H1 (cell line): ENCODE results near the gene CPSF4L. TPM values are rescaled to one million over a fixed set of nuclear protein-coding genes. Genes with fewer than 3 reads are reported as not detected.

Experiments used
- CTCF ChIA-PET: fragments of 300-600 bp; sonication (Branson Sonifier 250); formaldehyde crosslinking; loops from one replicate; lab custom pipeline; 2021; ENCODE audit not compliant: partially characterized antibody; lab: Charles Lee
- POLR2A ChIA-PET: fragments of 300-600 bp; sonication (Branson Sonifier 250); formaldehyde crosslinking; loops from one replicate; lab custom pipeline; 2021; ENCODE audit warnings: inconsistent platforms; ENCODE audit not compliant: partially characterized antibody; lab: Charles Lee
- DNase-seq, 2 experiments: peaks; one replicate each; pipeline versions ENCODE4 v3.0.0 to v3.0.0-alpha.2; 2010 to 2022; ENCODE audit warnings: low spot score in 2 of 2, low read depth in 1 of 2, mixed read lengths in 1 of 2
- FAIRE-seq: peaks from 2 replicates; lab custom pipeline; 2011; peaks lifted over from hg19 to GRCh38; lab: Jason Lieb, UNC
- H2AFZ ChIP-seq: 2 replicates; pipeline ENCODE4 v1.8.1; 2012; ENCODE audit warnings: low read length, inconsistent platforms
- H2AK5ac ChIP-seq: 2 replicates; pipeline ENCODE4 v1.6.1; 2013; ENCODE audit warnings: low read depth, low read length
- H2BK120ac ChIP-seq: replicated peaks from 2 replicates; pipeline ENCODE3; 2013; ENCODE audit warnings: low read depth, low read length, inconsistent platforms
- H2BK12ac ChIP-seq: 2 replicates; pipeline ENCODE4 v1.6.1; 2013; ENCODE audit warnings: low read depth, low read length
- H2BK15ac ChIP-seq: 2 replicates; pipeline ENCODE4 v1.6.1; 2013; ENCODE audit warnings: low read length
- H2BK20ac ChIP-seq: 2 replicates; pipeline ENCODE4 v1.6.1; 2013; ENCODE audit warnings: low read length
- H2BK5ac ChIP-seq: 2 replicates; pipeline ENCODE4 v1.6.1; 2013; ENCODE audit warnings: low read depth, low read length
- H3K14ac ChIP-seq: 2 replicates; pipeline ENCODE4 v1.6.1; 2013; ENCODE audit warnings: inconsistent platforms; ENCODE audit not compliant: insufficient read length
- H3K18ac ChIP-seq: 2 replicates; pipeline ENCODE4 v1.6.1; 2013; ENCODE audit warnings: low read length; ENCODE audit errors: extremely low read depth
- H3K23ac ChIP-seq: 2 replicates; pipeline ENCODE4 v1.6.1; 2013; ENCODE audit warnings: inconsistent platforms; ENCODE audit not compliant: insufficient read length
- H3K23me2 ChIP-seq: 2 replicates; pipeline ENCODE4 v1.6.1; 2013; ENCODE audit warnings: low read depth, low read length
- H3K27ac ChIP-seq: 2 replicates; pipeline ENCODE4 v1.6.1; 2011; ENCODE audit warnings: low read depth, low read length, inconsistent platforms
- H3K27me3 ChIP-seq, 4 experiments: replicated peaks in 1 of 4; 1 replicate in 1 of 4; 2 replicates in 3 of 4; pipeline versions ENCODE4 v1.6.1 to v1.8.1; 2011 to 2013; ENCODE audit warnings: low read length in 3 of 4, mild to moderate bottlenecking in 3 of 4, inconsistent platforms in 2 of 4, mixed read lengths in 2 of 4, moderate library complexity in 1 of 4; ENCODE audit not compliant: control insufficient read depth in 3 of 4, insufficient read depth in 3 of 4; ENCODE audit errors: extremely low read depth in 1 of 4
- H3K36me3 ChIP-seq, 4 experiments: 2 replicates each; pipeline versions ENCODE4 v1.6.1 to v1.8.1; 2011 to 2013; ENCODE audit warnings: mild to moderate bottlenecking in 4 of 4, low read length in 3 of 4, moderate library complexity in 2 of 4, control low read depth in 1 of 4, inconsistent platforms in 1 of 4; ENCODE audit not compliant: insufficient read depth in 4 of 4, control insufficient read depth in 2 of 4
- H3K4ac ChIP-seq: replicated peaks from 2 replicates; pipeline ENCODE3; 2013; ENCODE audit warnings: low read length, low read depth, mixed read lengths, inconsistent platforms; ENCODE audit not compliant: insufficient read length
- H3K4me1 ChIP-seq, 4 experiments: replicated peaks in 1 of 4; 1 replicate in 1 of 4; 2 replicates in 3 of 4; pipeline versions ENCODE4 v1.6.1 to v1.8.1; 2011 to 2013; ENCODE audit warnings: low read length in 3 of 4, inconsistent platforms in 2 of 4, mixed read lengths in 1 of 4; ENCODE audit not compliant: insufficient read depth in 4 of 4, control insufficient read depth in 3 of 4
- H3K4me2 ChIP-seq, 2 experiments: 2 replicates each; pipeline versions ENCODE4 v1.6.1 to v1.8.1; 2011 to 2013; ENCODE audit warnings: low read depth in 2 of 2, low read length in 2 of 2, control low read depth in 1 of 2, inconsistent platforms in 1 of 2, mild to moderate bottlenecking in 1 of 2; ENCODE audit not compliant: insufficient read depth in 1 of 2
- H3K4me3 ChIP-seq, 4 experiments: fragments of 200-600, 300-600 bp in 1 of 4; sonication (generic), shearing (Covaris generic), sonication (Bioruptor Twin) in 1 of 4; 2 replicates each; pipeline versions ENCODE4 v1.5.1 to v1.8.1; 2011 to 2016; ENCODE audit warnings: low read length in 4 of 4, low read depth in 3 of 4, control low read depth in 2 of 4, inconsistent platforms in 2 of 4, mild to moderate bottlenecking in 2 of 4, mixed read lengths in 1 of 4, moderate library complexity in 1 of 4; ENCODE audit not compliant: insufficient read depth in 2 of 4; ENCODE audit errors: extremely low read depth in 1 of 4
- H3K56ac ChIP-seq: replicated peaks from 2 replicates; pipeline ENCODE3; 2013; ENCODE audit warnings: low read depth, mild to moderate bottlenecking, mixed read lengths, low read length, inconsistent platforms; ENCODE audit not compliant: insufficient read length
- H3K79me1 ChIP-seq: 2 replicates; pipeline ENCODE4 v1.6.1; 2013; ENCODE audit warnings: low read depth, low read length, control low read depth
- H3K79me2 ChIP-seq, 2 experiments: 2 replicates each; pipeline versions ENCODE4 v1.6.1 to v1.8.1; 2012 to 2013; ENCODE audit warnings: low read length in 2 of 2, mild to moderate bottlenecking in 2 of 2, inconsistent platforms in 1 of 2; ENCODE audit not compliant: insufficient read depth in 2 of 2, control insufficient read depth in 1 of 2
- H3K9ac ChIP-seq, 4 experiments: replicated peaks in 1 of 4; 1 replicate in 1 of 4; 2 replicates in 3 of 4; pipeline versions ENCODE4 v1.6.1 to v1.8.1; 2011 to 2013; ENCODE audit warnings: low read depth in 3 of 4, low read length in 3 of 4, control low read depth in 2 of 4, mild to moderate bottlenecking in 2 of 4, moderate library complexity in 2 of 4, inconsistent platforms in 1 of 4; ENCODE audit errors: extremely low read depth in 1 of 4
- H3K9me3 ChIP-seq, 2 experiments: 2 replicates each; pipeline versions ENCODE4 v1.6.1 to v1.8.1; 2012 to 2013; ENCODE audit warnings: mild to moderate bottlenecking in 2 of 2, moderate library complexity in 2 of 2, control low read depth in 1 of 2, inconsistent platforms in 1 of 2, low read depth in 1 of 2, low read length in 1 of 2, mixed read lengths in 1 of 2; ENCODE audit not compliant: insufficient read depth in 2 of 2
- H4K20me1 ChIP-seq, 2 experiments: replicated peaks in 1 of 2; 2 replicates each; pipeline versions ENCODE3 to v1.8.1; 2011 to 2013; ENCODE audit warnings: inconsistent platforms in 2 of 2, low read length in 2 of 2, mild to moderate bottlenecking in 1 of 2; ENCODE audit not compliant: insufficient read depth in 2 of 2, control insufficient read depth in 1 of 2
- H4K5ac ChIP-seq: 2 replicates; pipeline ENCODE4 v1.6.1; 2013; ENCODE audit warnings: low read length, low read depth, mixed read lengths, inconsistent platforms; ENCODE audit not compliant: insufficient read length
- H4K8ac ChIP-seq: 2 replicates; pipeline ENCODE4 v1.8.0; 2013; ENCODE audit warnings: mild to moderate bottlenecking, moderate library complexity, low read length, inconsistent platforms; ENCODE audit not compliant: insufficient read depth; ENCODE audit errors: extremely low read depth
- H4K91ac ChIP-seq: replicated peaks from 2 replicates; pipeline ENCODE3; 2013; ENCODE audit warnings: low read length, mixed read lengths, inconsistent platforms; ENCODE audit not compliant: insufficient read length
- ASH2L ChIP-seq: fragments of 200-600, 300-600 bp; sonication (generic); IDR thresholded peaks from one replicate; pipeline ENCODE4 v1.7.1; 2017; ENCODE audit warnings: low read length
- CTBP2 ChIP-seq: IDR thresholded peaks from 2 replicates; pipeline ENCODE4 v1.7.0; 2011; ENCODE audit warnings: borderline replicate concordance, mild to moderate bottlenecking, moderate library complexity, mixed read lengths, low read length; ENCODE audit not compliant: insufficient read depth, insufficient read length
- EGR1 ChIP-seq: IDR thresholded peaks from 2 replicates; pipeline ENCODE4 v1.6.1; 2011; ENCODE audit warnings: low read depth, low read length, borderline replicate concordance
- EP300 ChIP-seq, 2 experiments: IDR thresholded peaks; 1 replicate in 1 of 2; 2 replicates in 1 of 2; pipeline ENCODE4 v1.6.1; 2011 to 2012; ENCODE audit warnings: low read depth in 2 of 2, low read length in 2 of 2, mild to moderate bottlenecking in 2 of 2, borderline replicate concordance in 1 of 2, inconsistent platforms in 1 of 2, moderate library complexity in 1 of 2
- KDM1A ChIP-seq: fragments of 200-600, 300-600 bp; sonication (generic); IDR thresholded peaks from 2 replicates; pipeline ENCODE4 v1.7.1; 2016; ENCODE audit warnings: mild to moderate bottlenecking, low read length, borderline replicate concordance
- MAFK ChIP-seq: IDR thresholded peaks from 2 replicates; pipeline ENCODE4 v1.6.1; 2012; ENCODE audit warnings: low read depth, mild to moderate bottlenecking, improper control_type of control experiment, low read length
- NANOG ChIP-seq: IDR thresholded peaks from 2 replicates; pipeline ENCODE4 v1.6.1; 2011; ENCODE audit warnings: low read length, low read depth, mild to moderate bottlenecking, inconsistent platforms; ENCODE audit not compliant: insufficient read depth, poor library complexity, severe bottlenecking
- RNF2 ChIP-seq: fragments of 200-900, 300-1000 bp; sonication (generic); IDR thresholded peaks from 2 replicates; pipeline ENCODE4 v1.7.1; 2016; ENCODE audit warnings: borderline replicate concordance, low read depth, mild to moderate bottlenecking, antibody characterized with exemption, low read length; ENCODE audit not compliant: poor library complexity, severe bottlenecking; ENCODE audit errors: missing control alignments
- RXRA ChIP-seq: IDR thresholded peaks from 2 replicates; pipeline ENCODE4 v1.6.1; 2011; ENCODE audit warnings: low read depth, mild to moderate bottlenecking, low read length, moderate library complexity; ENCODE audit not compliant: insufficient read depth
- SIRT6 ChIP-seq: IDR thresholded peaks from one replicate; pipeline ENCODE4 v1.7.1; 2012; ENCODE audit warnings: low read length, inconsistent platforms
- WGBS, 2 experiments: shearing (Covaris generic) in 1 of 2; methylation state at CpG; one replicate each; pipeline versions ENCODE4 v1.1.6 to v1.1.7; 2013 to 2015; ENCODE audit warnings: low lambda C conversion rate in 2 of 2, mixed read lengths in 2 of 2, inconsistent platforms in 1 of 2, low coverage in 1 of 2, missing lambda C conversion rate in 1 of 2; ENCODE audit not compliant: insufficient replicate concordance in 2 of 2, insufficient coverage in 1 of 2, insufficient read length in 1 of 2; ENCODE audit errors: extremely low coverage in 1 of 2, missing lambda C conversion rate in 1 of 2; 5-methylcytosine and 5-hydroxymethylcytosine counted together
- polyA plus RNA-seq, 7 experiments: library from polyadenylated mRNA; depleted of rRNA in 3 of 7; stranded (reverse) in 5 of 7; unstranded in 2 of 7; fragments of >200 nt in 5 of 7; fragments of 200-250 nt in 2 of 7; gene quantifications; 1 replicate in 5 of 7; 2 replicates in 1 of 7; 4 replicates in 1 of 7; pipeline versions ENCODE4 v1.2.1 to v1.2.3, GENCODE V29; 2011 to 2013; ENCODE audit warnings: missing spikeins in 2 of 7, mixed read lengths in 2 of 7
- total RNA-seq: library from RNA; stranded (reverse); fragmentation: NEBNext Ultra II Directional; extraction: Animal tissue kit (Norgen Biotek cat#: 25700); gene quantifications from 2 replicates; pipeline ENCODE4 v1.2.1, GENCODE V29; 2021

CPSF4L gene
- total and polyA plus RNA-seq, 2 of the 8 experiments (the other 6 are each of a cell fraction or from before 2014, with no cell fraction given) = not detected

GRCh38 chr17:73226556-73227172 is 35.0 kb downstream of the CPSF4L start:
- TF ChIP-seq NANOG (no peak), SIRT6 (no peak), ASH2L (no peak), MAFK (no peak), KDM1A (no peak), CTBP2 (no peak), EGR1 (no peak), RXRA (no peak), RNF2 (no peak), EP300 (IDR thresholded peaks at IDR 0.05; ENCODE audit: borderline replicate concordance in 1 of 2, low read depth in 2 of 2, low read length in 2 of 2) (no peak)
- POLR2A ChIA-PET = interaction anchor here (0.8 to 2.3 kb wide), 8 partner anchors 10 to 961 kb away, joined by 3 to 13 read pairs (median 3); no protein-coding TSS in a partner anchor
- no peak overlapping the region for H2BK20ac ChIP-seq
- H2AFZ ChIP-seq = no peak overlapping the region
- no peak overlapping the region; the same call in 1 of the 2 replicates for H2BK12ac ChIP-seq
- H3K4ac ChIP-seq = no peak overlapping the region
- no peak overlapping the region for H2BK120ac ChIP-seq
- peaks cover 0 to 14% (median 5%) of the 10 kb centered on the region in 4 experiments; a peak in 6 of 7 replicates for H3K4me1 ChIP-seq
- no peak overlapping the region for H2BK5ac ChIP-seq
- peak overlapping the region; percentile 7 to 40; a peak in 3 of 4 replicates for H3K4me2 ChIP-seq
- H3K23ac ChIP-seq = no peak overlapping the region
- H4K91ac ChIP-seq = no peak overlapping the region
- H4K5ac ChIP-seq = no peak overlapping the region
- FAIRE-seq (no peak), DNase-seq (no peak)
- H3K14ac ChIP-seq = no peak overlapping the region
- H3K18ac ChIP-seq = no peak overlapping the region
- peaks cover 0 to 6% (median 0%) of the 10 kb centered on the region in 4 experiments; a peak in 1 of 8 replicates for H3K36me3 ChIP-seq
- H3K79me1 ChIP-seq = peaks cover 5% of the 10 kb centered on the region
- H3K9ac ChIP-seq = no peak overlapping the region
- no peaks in the 10 kb centered on the region for H3K9me3 ChIP-seq
- H3K27ac ChIP-seq = no peak overlapping the region
- peak overlapping the region in 1 of 4 experiments; percentile 32; a peak in 1 of 8 replicates for H3K4me3 ChIP-seq
- H4K20me1 ChIP-seq = peaks cover 2 to 3% of the 10 kb centered on the region in 2 experiments
- peaks cover 13 to 84% of the 10 kb centered on the region in 2 experiments for H3K79me2 ChIP-seq
- H2AK5ac ChIP-seq = no peak overlapping the region
- no peak overlapping the region for H4K8ac ChIP-seq
- H3K23me2 ChIP-seq = no peaks in the 10 kb centered on the region
- CTCF ChIA-PET = interaction anchor here (0.6 to 3.0 kb wide), 3 partner anchors 10 to 213 kb away, joined by 3 to 22 read pairs (median 5); no protein-coding TSS in a partner anchor
- no peaks in the 10 kb centered on the region for H3K27me3 ChIP-seq
- H2BK15ac ChIP-seq = no peak overlapping the region
- H3K56ac ChIP-seq = no peak overlapping the region
- WGBS, 2 experiments = 30% methylated on average over 3 of the region's 3 CpGs; no CpG with 5 or more reads in 1 of the 2 experiments
